Measurements from ENCODE around the gene UBE2I.

The UBE2I gene

DNA sequence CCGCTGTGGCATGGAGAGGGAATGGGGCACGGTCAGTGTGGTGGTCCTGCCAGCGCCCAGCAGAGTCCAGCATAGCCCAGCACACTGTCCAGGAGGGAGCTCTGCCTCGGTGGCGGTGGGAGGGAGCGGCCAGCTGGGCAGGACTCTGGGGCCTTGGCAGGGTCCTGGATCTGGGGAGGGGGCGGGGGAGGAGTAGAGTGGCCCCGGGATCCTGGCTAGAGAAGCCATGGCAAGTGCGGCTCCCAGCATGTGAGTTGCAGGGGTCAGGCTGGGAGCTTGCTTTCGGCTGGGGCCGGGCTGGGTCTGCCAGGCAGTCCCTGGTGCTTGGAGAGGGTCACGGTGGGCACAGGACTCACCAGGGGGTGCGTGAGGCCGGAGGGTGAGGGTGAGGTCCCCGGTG lies 46.2 kb downstream of the UBE2I start:
- Histone ChIP-seq H3K4me1 (no peaks in the 10 kb centered on the region; the same call in 1 of the 2 replicates), H3K9me3 (no peaks in the 10 kb centered on the region), H3K27me3 (no peaks in the 10 kb centered on the region; the same call in 1 of the 2 replicates), H3K4me3 (ENCODE audit: low read depth, low read length) (no peak overlapping the region), H3K36me3 (peaks cover 17% of the 10 kb centered on the region)
- TF ChIP-seq, protein P1, sequence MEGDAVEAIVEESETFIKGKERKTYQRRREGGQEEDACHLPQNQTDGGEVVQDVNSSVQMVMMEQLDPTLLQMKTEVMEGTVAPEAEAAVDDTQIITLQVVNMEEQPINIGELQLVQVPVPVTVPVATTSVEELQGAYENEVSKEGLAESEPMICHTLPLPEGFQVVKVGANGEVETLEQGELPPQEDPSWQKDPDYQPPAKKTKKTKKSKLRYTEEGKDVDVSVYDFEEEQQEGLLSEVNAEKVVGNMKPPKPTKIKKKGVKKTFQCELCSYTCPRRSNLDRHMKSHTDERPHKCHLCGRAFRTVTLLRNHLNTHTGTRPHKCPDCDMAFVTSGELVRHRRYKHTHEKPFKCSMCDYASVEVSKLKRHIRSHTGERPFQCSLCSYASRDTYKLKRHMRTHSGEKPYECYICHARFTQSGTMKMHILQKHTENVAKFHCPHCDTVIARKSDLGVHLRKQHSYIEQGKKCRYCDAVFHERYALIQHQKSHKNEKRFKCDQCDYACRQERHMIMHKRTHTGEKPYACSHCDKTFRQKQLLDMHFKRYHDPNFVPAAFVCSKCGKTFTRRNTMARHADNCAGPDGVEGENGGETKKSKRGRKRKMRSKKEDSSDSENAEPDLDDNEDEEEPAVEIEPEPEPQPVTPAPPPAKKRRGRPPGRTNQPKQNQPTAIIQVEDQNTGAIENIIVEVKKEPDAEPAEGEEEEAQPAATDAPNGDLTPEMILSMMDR (IDR thresholded peaks at IDR 0.05; ENCODE audit: low read depth, low read length) = no peak
- no peak for DNase-seq

DNA sequence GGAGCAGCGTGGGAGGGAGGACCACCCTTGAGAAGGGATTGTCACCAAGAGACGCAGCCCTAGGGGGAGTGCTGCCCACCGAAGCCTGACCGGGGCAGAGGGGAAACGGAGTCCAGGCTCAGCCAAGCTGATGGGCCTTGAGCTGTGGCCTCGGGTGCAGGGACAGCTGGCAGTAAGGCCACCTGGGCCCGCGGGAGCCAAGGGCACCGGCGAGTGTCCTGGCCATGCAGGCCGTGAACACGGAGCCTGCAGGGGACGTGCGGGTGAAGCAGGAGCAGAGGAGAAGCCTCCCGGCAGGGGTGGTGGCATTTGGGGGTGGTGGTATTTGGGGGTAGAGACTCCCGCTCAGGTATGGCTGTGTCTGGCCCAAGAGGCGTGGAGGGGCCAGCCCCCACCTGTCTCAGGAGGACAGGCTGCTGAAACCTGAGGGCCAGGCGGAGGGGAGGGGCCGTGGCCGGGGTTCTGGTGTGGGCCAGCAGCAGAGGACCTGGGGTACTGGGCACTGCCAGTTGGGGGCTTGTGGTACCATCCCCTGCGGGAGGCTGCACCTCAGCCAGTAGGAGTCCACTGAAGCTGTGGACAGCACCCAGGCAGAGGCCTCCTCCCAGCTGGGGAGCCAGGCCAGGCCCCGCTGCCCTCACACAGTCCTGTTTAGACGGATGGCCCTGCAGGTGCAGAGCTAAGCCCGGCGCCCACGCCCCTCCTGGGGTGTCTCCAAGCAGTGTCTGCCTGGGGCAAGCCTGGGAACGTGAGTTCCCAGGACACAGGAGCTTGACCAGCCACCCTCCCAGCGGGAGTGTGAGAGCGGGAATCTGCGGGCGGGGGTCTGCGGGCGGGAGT lies 46.8 kb downstream of the UBE2I start:
- DNase-seq = no peak
- H3K9me3 ChIP-seq = no peaks in the 10 kb centered on the region
- no peaks in the 10 kb centered on the region; the same call in 1 of the 2 replicates for H3K27me3 ChIP-seq
- H3K36me3 ChIP-seq = peaks cover 17% of the 10 kb centered on the region
- no peaks in the 10 kb centered on the region for H3K4me1 ChIP-seq
- no peak overlapping the region for H3K4me3 ChIP-seq (ENCODE audit: low read depth, low read length)
- TF ChIP-seq, protein P1 (IDR thresholded peaks at IDR 0.05; ENCODE audit: low read depth, low read length) = no peak

DNA sequence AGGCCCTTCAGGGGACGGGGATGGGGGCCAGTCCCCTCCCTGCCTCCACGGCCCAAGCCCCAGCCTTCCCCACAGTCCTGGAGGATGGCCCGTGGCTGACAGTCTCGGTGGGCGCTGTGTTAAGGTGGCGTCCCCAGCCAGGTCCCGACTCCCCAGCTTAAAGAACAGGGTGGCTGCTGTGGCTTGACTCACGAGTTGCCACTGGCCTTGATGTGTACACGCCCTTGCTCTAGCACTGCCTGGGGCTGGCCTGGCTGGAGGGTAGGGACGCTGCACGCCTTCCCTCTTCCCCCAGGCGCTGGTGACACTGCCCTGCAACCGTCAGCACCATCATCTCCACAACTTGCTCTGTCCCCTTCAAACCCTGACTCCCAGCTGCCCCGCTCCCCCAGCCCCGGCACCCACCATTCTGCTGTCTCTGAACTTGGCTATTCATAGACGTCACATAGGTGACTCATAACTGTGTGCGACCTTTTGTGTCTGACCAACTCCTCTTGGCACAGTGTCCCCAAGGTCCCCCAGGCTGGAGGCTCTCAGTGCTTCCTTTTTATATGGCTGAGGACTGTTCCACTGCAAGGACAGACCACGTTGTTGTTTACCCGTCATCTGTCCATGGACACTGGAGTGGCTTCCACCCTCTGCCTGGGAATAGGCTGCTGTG lies 48.6 kb downstream of the UBE2I start:
- Histone ChIP-seq H3K27me3 (no peaks in the 10 kb centered on the region), H3K4me1 (no peaks in the 10 kb centered on the region), H3K36me3 (peaks cover 23% of the 10 kb centered on the region), H3K9me3 (no peaks in the 10 kb centered on the region), H3K4me3 (ENCODE audit: low read depth, low read length) (no peak overlapping the region)
- TF ChIP-seq, protein P1 (IDR thresholded peaks at IDR 0.05; ENCODE audit: low read depth, low read length) = no peak
- no peak for DNase-seq

DNA sequence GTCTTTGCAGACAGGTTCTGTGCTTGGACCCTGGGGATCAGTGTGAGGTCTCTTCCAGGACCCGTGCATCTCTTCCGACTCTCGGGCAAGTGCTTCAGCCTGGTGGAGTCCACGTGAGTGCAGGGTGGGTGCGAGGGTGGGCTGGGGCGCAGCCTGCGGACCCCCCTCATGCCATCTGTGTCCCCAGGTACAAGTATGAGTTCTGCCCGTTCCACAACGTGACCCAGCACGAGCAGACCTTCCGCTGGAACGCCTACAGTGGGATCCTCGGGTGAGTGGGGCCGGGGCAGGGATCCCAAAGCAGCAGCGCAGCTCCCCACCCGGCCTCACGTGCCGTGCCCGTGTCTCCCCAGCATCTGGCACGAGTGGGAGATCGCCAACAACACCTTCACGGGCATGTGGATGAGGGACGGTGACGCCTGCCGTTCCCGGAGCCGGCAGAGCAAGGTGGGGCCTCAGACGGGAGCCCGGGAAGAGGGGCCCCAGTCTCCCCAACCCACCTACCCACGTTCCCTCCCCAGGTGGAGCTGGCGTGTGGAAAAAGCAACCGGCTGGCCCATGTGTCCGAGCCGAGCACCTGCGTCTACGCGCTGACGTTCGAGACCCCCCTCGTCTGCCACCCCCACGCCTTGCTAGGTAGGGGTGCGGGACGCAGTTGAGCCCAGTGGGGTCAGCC lies 52.4 kb downstream of the UBE2I start:
- Histone ChIP-seq H3K4me3 (ENCODE audit: low read depth, low read length) (no peak overlapping the region), H3K4me1 (no peaks in the 10 kb centered on the region), H3K27me3 (no peaks in the 10 kb centered on the region), H3K36me3 (peaks cover 53% of the 10 kb centered on the region), H3K9me3 (no peaks in the 10 kb centered on the region)
- DNase-seq = no peak
- TF ChIP-seq, protein P1 (IDR thresholded peaks at IDR 0.05; ENCODE audit: low read depth, low read length) = no peak

DNA sequence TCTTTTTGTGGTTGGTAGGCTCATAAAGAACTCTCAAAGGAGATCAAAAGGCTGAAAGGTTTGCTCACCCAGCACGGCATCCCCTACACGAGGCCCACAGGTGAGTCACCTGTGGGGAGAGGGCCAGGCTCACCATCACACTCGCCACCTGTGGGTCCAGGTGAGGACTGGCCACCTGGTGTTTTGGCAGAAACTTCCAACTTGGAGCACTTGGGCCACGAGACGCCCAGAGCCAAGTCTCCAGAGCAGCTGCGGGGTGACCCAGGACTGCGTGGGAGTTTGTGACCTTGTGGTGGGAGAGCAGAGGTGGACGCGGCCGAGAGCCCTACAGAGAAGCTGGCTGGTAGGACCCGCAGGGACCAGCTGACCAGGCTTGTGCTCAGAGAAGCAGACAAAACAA lies 53.4 kb downstream of the UBE2I start:
- Histone ChIP-seq H3K27me3 (no peaks in the 10 kb centered on the region), H3K4me1 (no peaks in the 10 kb centered on the region), H3K36me3 (peaks cover 54% of the 10 kb centered on the region), H3K9me3 (no peaks in the 10 kb centered on the region), H3K4me3 (ENCODE audit: low read depth, low read length) (no peak overlapping the region)
- DNase-seq = no peak
- TF ChIP-seq, protein P1 (IDR thresholded peaks at IDR 0.05; ENCODE audit: low read depth, low read length) = no peak

All from BE2C (cell line).